Suprapubic skin (tissue), 4 donors: ENCODE measurements around the gene ABCC1. TPM values are rescaled to one million over a fixed set of nuclear protein-coding genes. Genes with fewer than 3 reads are reported as not detected.

Experiments used
- DNase-seq, 2 donors: peaks; one replicate each; pipeline ENCODE4 v3.0.0-alpha.2; 2019; ENCODE audit warnings: low spot score in 2 of 2
- H3K27ac ChIP-seq: fragments of 200-600 bp; sonication (generic); one replicate; pipeline ENCODE4 v1.5.1; 2019
- H3K27me3 ChIP-seq: fragments of 200-600 bp; sonication (generic); one replicate; pipeline ENCODE4 v1.5.1; 2019
- H3K36me3 ChIP-seq: fragments of 200-600 bp; sonication (generic); one replicate; pipeline ENCODE4 v1.5.1; 2019
- H3K4me1 ChIP-seq: fragments of 200-600 bp; sonication (generic); one replicate; pipeline ENCODE4 v1.5.1; 2019
- H3K4me3 ChIP-seq: fragments of 200-600 bp; sonication (generic); one replicate; pipeline ENCODE4 v1.5.1; 2019; ENCODE audit warnings: mild to moderate bottlenecking
- H3K9me3 ChIP-seq: fragments of 200-600 bp; sonication (generic); one replicate; pipeline ENCODE4 v1.5.1; 2019
- CTCF ChIP-seq, 2 donors: fragments of 200-600 bp in 1 of 2; fragments of 450-650 bp in 1 of 2; sonication (generic) in 1 of 2; IDR thresholded peaks; one replicate each; pipeline ENCODE4 v1.5.1; 2016 to 2019; ENCODE audit warnings: antibody characterized with exemption in 2 of 2, mild to moderate bottlenecking in 1 of 2, moderate library complexity in 1 of 2
- EP300 ChIP-seq: sonication (generic); formaldehyde crosslinking; IDR thresholded peaks from one replicate; pipeline ENCODE4 v1.6.1; 2017; ENCODE audit warnings: antibody characterized with exemption
- POLR2A ChIP-seq, 2 donors: fragments of 450-650 bp; IDR thresholded peaks; one replicate each; pipeline ENCODE4 v1.6.1; 2017; ENCODE audit warnings: antibody characterized with exemption in 2 of 2, mild to moderate bottlenecking in 2 of 2, moderate library complexity in 2 of 2
- POLR2AphosphoS5 ChIP-seq, 3 donors: sonication (generic); formaldehyde crosslinking; IDR thresholded peaks; one replicate each; pipeline ENCODE4 v1.6.1; 2017; ENCODE audit warnings: antibody characterized with exemption in 3 of 3
- WGBS: methylation state at CpG from one replicate; pipeline ENCODE4 v1.1.5; 2018; 5-methylcytosine and 5-hydroxymethylcytosine counted together
- total RNA-seq, 4 donors: library from RNA; depleted of rRNA; stranded (reverse); fragments of >200 nt; gene quantifications; one replicate each; pipeline ENCODE4 v1.1.0, GENCODE V29; 2016

Gene ABCC1
- total RNA-seq, 4 donors from 2014 or later: 22.1 to 37.4 (median 27.2) TPM

- peak in 1 of 2 donors; percentile 85 for DNase-seq
- no peak overlapping the region for H3K27ac ChIP-seq
- no peak for TF ChIP-seq POLR2A (IDR thresholded peaks at IDR 0.05)
- peak; percentile 81 to 90 for TF ChIP-seq CTCF (IDR thresholded peaks at IDR 0.05)
- TF ChIP-seq EP300: no peak
- no peak for TF ChIP-seq POLR2AphosphoS5 (IDR thresholded peaks at IDR 0.05)
- no peaks in the 10 kb centered on the region for H3K4me1 ChIP-seq
- H3K4me3 ChIP-seq: no peak overlapping the region
- no peaks in the 10 kb centered on the region for H3K9me3 ChIP-seq
- H3K27me3 ChIP-seq: no peaks in the 10 kb centered on the region
- WGBS: 33% methylated on average over 10 of the region's 11 CpGs
- peaks cover 67% of the 10 kb centered on the region for H3K36me3 ChIP-seq
Observed at GRCh38 chr16:16127469-16128116, 178.2 kb downstream of the ABCC1 start.

DNA sequence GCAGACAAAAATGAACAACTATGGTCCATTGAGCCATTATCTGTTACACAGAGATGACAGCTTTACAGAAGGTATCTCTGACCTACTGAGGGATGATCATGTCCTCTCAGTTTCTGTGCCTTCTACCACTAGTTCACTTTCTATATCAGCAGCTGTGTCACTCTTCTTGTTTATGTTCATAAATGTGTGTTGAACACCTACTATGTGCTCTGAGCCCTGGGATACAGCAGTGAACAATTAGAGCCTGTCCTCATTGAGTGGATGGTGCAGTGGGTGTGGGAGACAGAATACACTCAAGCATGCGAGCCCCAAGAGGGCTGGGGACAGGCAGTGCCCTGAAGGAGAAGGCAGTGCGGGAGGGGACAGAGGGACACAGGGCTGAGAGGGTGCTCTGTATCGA, 181.8 kb downstream of the ABCC1 start:
- no peaks in the 10 kb centered on the region for H3K9me3 ChIP-seq
- WGBS: 82% methylated on average over 3 of the region's 3 CpGs
- H3K4me1 ChIP-seq: no peaks in the 10 kb centered on the region
- no peak for DNase-seq
- no peak overlapping the region for H3K27ac ChIP-seq
- H3K4me3 ChIP-seq: no peak overlapping the region
- peaks cover 71% of the 10 kb centered on the region for H3K36me3 ChIP-seq
- H3K27me3 ChIP-seq: no peaks in the 10 kb centered on the region
- TF ChIP-seq CTCF (IDR thresholded peaks at IDR 0.05) (no peak), POLR2A (IDR thresholded peaks at IDR 0.05) (no peak), EP300 (no peak), POLR2AphosphoS5 (IDR thresholded peaks at IDR 0.05) (no peak)

DNA sequence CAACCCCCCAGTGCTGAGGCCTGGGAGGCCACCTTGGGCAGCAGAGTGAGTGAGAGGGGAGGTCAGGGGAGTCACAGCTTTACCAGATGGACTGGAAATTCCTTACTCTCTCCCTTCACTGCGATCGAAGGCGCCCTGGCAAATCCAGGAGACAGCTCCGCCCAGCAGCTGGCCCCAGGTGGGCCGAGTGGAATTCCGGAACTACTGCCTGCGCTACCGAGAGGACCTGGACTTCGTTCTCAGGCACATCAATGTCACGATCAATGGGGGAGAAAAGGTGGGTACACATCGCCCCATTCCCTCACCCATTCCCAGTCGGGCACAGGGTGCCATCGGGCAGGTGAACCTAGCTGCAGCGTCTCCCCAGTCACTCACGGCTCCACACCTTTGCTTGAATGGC, 182.2 kb downstream of the ABCC1 start:
- 91% methylated on average over 12 of the region's 15 CpGs for WGBS
- H3K36me3 ChIP-seq: peaks cover 73% of the 10 kb centered on the region

DNA sequence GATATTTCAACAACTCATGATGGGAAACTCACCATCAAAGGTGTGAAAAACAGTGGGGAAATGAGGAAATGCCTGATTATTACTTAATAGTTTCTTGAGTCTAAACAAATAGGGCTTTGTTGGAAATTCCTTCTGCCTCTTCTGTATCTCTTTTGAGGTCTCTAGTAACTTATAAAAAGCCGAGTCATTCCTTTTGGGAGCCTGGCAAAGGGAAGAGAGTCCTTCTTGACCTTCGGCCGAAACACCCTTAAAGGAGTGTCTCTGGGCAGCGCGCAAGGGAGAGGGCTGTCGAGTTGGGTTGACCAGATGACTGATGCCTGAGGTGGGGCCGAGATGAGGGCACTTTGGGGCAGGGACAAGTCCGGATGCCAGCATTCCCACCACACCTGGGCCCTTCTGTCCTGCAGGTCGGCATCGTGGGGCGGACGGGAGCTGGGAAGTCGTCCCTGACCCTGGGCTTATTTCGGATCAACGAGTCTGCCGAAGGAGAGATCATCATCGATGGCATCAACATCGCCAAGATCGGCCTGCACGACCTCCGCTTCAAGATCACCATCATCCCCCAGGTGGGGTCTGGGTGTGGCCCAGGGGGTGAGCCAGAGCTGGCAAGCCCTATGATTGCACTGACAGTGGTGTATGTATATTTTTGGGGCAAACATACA, 184.7 kb downstream of the ABCC1 start:
- Histone ChIP-seq H3K36me3 (peaks cover 88% of the 10 kb centered on the region), H3K27me3 (no peaks in the 10 kb centered on the region), H3K4me3 (no peak overlapping the region), H3K4me1 (no peaks in the 10 kb centered on the region), H3K9me3 (no peaks in the 10 kb centered on the region), H3K27ac (no peak overlapping the region)
- no peak for DNase-seq
- WGBS: 90% methylated on average over 21 of the region's 21 CpGs
- TF ChIP-seq EP300: no peak
- no peak for TF ChIP-seq POLR2A (IDR thresholded peaks at IDR 0.05)
- no peak for TF ChIP-seq CTCF (IDR thresholded peaks at IDR 0.05)
- TF ChIP-seq POLR2AphosphoS5 (IDR thresholded peaks at IDR 0.05): no peak

More for the DNA sequence above, 182.2 kb downstream of the ABCC1 start:
- Histone ChIP-seq H3K27me3 (no peaks in the 10 kb centered on the region), H3K4me1 (no peaks in the 10 kb centered on the region), H3K9me3 (no peaks in the 10 kb centered on the region), H3K4me3 (no peak overlapping the region), H3K27ac (no peak overlapping the region)
- no peak for DNase-seq
- no peak for TF ChIP-seq POLR2A (IDR thresholded peaks at IDR 0.05)

GRCh38 chr16:16136588-16136987, 187.2 kb downstream of the ABCC1 start:
- Histone ChIP-seq H3K27me3 (no peaks in the 10 kb centered on the region), H3K9me3 (no peaks in the 10 kb centered on the region), H3K4me1 (no peaks in the 10 kb centered on the region), H3K4me3 (no peak overlapping the region), H3K27ac (no peak overlapping the region), H3K36me3 (peaks cover 96% of the 10 kb centered on the region)
- TF ChIP-seq POLR2AphosphoS5 (IDR thresholded peaks at IDR 0.05) (no peak), POLR2A (IDR thresholded peaks at IDR 0.05) (no peak), EP300 (no peak), CTCF (IDR thresholded peaks at IDR 0.05) (no peak)
- 93% methylated on average over 6 of the region's 6 CpGs for WGBS
- DNase-seq: no peak
